Dedifferentiated amniotic fluid mesenchymal stem cell (primary cell): ENCODE results near the gene ADGRD1.
"Not testable (repeated sequence)": the region's sequence is repeated elsewhere in the genome, so short reads cannot be mapped to it uniquely, and the experiment has no call there.

Experiments
- DNase-seq: peaks from one replicate; pipeline ENCODE4 v3.0.0-alpha.2; 2016; ENCODE audit errors: extremely low spot score

The ADGRD1 gene

DNA sequence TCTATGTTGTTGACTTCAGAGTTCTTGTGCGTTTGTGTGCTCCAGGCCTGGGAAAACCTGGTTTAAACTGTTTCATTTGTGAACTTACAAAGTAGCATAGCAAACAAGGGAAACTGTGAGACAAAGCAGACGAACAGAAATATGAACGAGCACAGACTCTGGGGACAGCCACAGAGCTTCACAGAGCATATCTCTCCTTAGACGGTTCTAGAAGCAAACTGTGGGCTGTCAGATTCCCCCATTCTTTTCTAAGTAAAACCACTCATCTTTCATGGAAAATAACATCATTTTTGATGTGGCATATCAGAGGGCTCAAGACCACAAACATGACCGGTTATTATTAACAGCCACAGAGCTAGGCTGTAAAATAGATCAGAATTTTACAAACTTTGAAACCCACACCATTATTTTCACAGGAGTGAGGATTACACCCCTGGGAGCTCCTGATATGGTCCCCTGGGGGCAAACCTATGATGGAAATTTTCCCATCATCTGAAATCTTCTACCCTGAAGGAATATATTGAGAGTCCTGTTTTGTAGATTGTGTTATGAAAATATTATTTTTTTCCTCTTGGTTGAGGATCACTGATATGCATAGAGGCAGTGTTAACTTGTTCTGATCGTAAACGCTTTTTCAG lies 102.0 kb downstream of the ADGRD1 start:
- DNase-seq = no peak

DNA sequence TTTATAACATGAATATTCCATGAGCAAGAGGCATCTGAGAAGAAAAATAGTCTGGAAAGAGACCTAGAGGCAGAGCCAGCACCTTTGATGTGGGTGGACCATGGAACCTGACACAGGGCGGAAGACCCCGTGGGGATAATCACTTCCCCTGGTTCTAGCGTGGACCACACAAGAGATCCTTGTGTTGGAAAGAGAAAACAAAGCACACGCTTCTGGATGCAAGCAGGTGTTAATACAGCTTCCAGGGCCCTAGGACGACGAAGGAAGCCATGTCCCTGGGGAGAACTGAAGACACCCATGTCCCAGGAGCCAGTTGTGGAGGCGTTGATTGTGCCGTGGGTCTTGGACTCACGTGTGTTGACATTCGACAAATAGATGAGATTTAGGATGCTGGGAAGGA lies 102.9 kb downstream of the ADGRD1 start:
- no peak for DNase-seq

DNA sequence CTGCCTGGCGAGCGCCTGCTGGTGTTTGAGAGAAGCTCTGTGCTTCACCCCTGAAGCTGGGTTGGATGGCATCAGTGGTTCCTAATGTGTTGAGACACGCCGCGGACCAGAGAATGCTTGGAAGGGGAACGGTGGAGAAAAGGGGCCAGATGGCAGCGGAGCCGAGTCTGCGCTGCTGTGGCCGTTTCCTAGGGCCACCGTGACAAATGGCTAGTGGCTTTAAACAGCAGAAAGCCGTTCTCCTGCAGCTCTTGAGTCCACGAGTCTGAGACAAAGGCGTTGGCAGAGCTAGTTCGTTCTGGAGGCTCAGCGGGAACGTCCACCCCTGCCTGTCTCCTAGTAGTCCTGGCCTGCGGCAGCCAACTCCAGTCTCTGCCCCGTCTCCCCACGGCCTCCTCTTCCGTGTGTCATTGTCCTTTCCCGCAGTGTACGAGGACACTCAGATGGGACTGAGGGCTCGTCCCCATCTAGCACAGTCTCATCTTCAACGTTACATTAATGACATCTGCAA lies 103.6 kb downstream of the ADGRD1 start:
- no peak for DNase-seq

DNA sequence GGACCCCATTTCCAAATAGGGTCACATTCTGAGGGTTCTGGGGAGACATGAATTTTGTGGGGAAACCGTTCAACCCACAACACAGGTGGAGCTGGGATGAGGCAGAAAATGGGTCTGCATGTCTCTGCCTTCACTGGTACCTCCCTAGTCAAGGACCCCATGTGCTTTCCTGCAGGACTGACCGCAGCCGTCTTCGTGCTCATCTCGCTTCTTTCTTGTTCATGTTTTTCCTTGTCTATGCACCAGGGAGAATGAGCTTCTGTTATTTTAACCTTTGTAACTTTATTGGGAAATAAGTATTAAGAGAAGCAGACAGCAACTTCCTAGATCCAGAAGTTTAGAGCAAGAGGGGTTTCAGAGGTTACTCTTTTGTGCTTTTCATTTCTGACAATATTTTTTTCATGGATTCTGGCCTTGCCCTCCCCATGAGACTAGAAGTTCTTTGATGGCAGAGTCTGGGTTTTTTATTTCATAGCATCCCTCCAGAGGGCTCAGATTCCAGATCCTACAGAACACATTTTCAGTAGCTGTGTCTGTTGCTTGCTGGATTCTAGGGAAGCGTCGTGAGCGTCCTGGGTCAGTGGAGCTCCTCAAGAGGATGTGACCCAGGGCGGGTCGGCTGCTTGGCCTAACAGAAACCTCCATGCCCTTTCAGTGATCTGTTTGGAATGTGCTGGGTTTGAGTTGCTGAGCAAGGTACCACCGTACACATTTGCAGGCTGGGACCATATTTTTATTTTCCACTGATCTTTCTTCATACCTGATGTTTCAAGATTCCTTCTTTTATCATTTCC lies 104.2 kb downstream of the ADGRD1 start:
- no peak for DNase-seq

DNA sequence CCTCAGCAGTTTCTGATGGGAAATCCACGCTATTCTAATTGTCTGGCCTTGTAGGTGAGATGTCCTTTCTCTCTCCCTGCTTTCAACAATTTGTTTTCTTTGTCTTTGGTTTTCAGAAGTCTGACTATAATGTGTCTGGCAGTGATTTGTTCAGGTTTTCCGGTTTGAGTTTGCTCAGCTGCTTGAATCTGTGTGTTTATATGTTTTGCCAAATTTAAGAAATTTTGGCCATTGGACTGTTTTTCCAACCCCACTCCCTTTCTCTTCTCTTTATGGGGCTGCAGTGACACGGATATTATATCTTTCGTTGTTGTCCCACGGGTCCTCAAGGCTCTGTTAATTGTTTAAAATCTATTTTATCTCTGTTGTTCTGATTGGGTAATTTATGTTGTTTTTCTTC lies 105.0 kb downstream of the ADGRD1 start:
- DNase-seq = no peak

DNA sequence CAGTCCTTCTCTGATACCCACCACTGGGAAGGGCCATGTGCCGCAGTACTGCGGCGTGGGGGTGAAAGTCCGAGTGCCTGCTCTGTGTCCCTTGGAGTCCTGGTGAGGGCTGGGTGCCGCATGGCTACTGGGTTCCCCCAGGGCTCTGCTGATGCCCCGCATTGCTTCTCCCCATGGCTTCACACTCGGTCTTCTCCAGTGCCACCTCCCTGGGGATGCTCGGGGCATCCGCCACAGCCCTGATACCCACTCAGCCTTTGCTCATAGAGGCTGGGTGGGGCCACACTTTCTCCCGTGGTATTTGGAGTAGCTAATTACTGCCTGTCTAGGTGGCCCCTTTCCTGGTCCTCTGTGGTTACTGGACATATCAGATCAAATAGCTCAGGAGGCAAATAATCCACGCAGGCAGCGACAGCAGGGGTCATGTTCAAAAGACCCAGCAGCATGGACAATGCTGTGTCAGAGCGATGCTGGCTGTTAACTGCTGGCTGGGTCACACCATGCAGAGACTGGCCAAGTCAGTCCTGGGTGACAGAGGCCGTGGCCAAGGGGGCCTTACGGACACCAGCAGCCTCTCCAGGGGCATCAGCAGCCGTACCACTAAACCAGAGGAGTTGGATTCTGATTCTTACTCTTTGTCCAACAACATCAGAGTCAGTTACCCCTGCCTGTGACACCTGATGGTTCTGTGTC lies 106.5 kb downstream of the ADGRD1 start:
- no peak for DNase-seq

DNA sequence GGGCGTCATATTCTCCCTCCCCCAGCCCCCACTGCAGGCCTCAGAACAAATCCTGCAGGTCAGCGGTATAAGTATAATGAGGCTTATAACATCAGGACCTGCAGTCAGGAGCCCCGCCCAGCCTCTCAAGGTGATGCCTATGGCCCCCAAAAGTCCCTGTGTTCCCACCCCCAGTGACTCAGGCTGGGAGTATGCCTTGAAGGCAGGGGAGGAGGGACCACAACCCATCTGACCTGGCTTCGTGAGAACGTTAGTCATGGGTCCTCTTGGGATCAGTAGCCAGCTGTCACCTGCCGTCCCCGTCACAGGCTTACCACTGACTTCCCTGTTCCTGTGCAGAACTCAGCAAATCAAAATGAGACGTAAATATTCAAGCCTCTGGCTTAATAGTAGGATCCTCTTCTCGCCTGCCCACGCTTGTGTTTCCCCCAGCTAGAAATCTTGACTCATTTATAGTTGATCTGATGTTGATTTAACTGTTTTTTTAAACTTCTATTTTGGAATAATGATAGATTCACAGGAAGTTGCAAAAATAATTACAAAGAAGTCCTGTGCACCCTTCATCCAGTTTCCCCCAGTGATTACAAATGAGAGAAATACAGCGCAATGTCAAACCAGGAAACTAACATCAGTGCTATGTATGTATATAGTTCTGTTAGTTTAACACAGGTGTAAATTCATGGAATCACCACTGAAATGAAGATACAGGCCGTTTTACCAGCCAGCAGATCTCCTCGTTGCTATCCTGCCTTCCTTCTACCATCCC lies 107.5 kb downstream of the ADGRD1 start:
- no peak for DNase-seq

DNA sequence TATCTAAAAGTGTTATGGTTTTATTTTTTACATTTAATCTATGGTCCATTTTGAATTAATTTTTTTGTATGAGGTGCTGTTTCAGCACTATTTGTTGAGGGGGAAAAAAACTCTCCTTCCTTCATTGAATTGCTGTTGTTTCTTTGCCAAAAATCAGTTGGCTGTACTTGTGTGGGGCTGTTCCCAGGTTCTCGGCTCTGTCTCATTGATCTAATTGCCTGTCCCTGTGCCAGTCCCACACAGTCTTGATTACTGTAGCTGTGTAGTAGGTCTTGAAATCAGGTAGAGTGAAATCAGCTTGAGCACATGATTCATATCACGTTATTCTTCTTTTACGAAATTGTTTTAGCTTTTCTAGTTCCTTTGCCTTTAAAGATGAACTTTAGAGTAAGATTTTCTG lies 109.7 kb downstream of the ADGRD1 start:
- no peak for DNase-seq

DNA sequence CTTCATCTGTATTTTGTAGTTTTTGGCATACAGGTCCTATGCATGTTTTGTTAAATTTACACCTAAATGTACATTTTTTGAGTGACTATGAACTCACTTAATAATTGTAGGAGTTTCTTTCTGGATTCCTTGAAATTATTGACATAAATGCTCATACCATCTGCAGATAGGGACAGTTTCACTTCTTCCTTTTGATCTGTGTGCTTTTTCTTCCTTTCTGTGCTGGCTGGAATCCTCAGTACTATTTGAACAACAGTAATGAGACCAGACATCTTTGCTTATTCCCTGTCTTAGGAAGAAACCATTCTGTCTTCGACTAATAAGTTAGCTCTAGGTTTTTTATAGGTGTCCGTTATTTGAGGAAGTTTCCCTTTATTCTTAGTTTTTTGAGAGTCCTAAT lies 110.3 kb downstream of the ADGRD1 start:
- DNase-seq = no peak

DNA sequence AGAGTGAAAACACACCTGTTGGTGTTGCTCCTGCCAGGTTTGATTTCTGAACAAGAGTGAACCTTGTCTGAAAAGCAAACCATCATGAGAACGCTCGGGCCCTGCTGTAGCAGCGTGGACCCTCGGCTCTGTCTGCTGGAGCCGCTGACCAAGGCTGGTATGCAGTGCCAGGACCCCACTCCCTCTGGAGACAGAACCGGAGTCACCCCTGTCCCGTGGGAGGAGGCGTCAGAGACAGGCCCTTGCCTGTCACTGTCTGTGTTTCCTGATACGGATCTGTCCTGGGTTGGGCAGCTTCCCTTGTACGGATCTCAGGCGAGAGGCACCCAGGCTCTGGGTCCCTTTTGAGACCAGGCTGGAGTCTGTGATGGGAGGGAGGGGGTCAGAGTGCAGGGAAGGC lies 111.6 kb downstream of the ADGRD1 start:
- no peak for DNase-seq

DNA sequence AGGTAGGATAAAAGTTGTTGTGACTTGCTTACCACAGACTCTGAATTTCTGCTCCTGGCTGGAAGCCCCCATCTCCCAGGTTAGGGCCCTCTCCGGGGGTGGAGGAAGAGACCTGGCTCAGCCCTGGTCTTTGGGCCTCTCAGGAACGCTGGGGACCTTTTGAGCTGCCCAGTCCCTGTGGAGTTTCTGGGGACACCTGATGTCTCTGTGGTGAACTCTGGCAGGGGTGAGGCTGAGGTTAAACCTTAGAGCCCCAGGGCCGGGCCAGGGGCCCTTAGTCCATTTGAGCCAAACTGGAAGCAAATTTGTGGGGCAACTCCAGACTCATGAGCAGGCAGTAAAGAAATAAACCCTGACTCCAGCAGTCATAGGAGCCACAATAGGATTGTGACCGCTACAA lies 112.1 kb downstream of the ADGRD1 start:
- DNase-seq = no peak

DNA sequence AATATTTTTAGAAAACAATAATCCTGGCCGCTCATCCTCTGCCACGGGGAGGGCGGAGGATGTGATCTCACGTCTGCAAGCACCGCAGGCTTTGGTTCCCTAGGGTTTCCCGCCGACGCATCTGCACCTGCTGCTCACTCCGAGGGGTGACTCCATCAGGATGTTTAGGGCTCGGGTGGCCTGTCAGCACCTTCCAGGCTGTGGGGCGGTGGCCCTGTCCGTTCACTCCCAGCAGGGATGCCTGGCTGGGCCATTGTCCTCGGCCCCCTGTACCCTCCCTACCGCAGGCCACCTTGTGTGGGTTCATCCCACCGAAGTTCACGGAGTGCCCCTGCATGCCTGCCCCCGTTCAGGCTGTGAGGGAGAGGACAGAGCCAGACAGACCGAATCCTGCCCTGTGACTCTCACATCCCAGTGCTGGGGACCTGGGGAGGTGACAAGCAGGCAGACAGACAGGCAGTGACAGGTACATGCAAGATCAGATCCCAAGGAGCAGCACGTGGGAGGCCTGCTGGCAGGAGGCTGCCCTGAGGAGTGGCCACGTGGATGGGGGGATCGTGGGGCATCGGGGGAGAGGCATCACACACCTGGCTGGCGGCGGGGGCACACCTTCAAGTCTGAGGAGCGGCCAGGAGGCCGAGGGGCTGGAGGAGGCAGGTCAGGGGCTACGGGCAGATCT lies 112.6 kb downstream of the ADGRD1 start:
- DNase-seq = no peak

DNA sequence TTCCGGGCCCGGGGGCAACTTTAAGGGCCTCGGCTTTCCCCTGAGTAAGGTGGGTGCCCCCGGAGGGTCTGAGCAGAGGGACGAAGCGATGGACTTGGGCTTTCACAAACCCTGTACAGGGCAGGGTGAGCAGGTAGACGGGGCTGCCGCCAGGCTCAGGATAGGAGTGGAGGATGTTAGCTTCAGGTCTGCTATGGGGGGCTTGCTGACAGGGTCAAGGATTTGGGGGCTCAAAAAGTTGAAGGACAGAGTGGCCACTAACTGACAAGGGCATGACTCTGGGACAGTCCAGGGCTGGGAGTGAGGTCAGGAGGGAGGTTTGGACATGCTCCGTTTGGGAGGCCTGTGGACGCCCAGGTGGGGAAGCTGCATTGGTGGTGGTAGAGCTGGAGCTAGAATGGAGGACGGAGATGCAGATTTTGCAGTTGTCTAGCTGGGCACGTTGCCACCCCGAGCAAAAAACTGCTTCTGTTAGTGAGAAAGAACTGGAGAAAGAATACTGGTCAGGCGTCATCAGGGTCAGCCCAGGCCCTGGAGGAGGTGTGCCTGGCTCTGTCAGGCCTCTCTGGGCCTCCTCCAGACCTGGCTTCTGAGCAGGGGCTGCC lies 113.3 kb downstream of the ADGRD1 start:
- DNase-seq = no peak

DNA sequence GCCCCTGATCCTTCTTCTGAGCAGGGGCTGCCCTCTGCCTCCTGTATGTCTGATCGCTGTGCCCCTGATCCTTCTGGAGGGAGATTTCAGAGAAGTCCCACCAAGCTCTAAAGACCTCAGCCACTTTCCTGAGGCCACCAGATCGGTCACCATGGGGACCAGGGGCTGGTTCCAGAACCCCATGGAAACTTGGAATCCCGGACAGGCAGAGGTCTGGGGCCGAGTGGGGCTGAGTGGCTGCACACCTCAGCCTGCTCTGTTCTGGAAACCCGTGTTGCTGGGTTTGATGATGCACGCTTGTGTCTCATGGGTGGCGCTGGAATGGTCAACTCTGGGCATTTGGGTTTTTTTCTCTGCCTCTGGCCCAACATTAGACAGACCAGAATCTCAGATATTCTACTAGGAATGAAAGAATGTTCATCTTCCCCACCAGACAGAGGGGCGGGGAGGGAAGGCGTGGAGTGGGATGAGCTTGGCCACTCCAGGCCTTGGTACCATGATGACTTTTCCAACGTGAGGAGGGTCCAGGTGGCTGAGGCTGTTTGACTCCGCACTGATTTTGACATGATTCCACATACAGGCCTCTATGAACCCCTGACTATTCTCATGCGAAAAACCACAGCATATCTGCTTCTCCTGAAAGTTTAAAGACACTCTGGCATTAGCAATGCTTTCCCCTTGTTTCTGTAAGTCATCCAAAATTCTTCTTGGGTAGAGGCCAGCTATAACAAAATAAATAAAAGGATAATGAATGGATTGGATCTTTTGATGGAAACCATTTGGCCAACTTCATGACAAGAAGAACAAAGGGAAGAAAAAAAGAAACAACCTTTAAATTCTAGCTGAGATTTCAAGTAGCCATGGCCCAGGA lies 114.5 kb downstream of the ADGRD1 start:
- no peak for DNase-seq

DNA sequence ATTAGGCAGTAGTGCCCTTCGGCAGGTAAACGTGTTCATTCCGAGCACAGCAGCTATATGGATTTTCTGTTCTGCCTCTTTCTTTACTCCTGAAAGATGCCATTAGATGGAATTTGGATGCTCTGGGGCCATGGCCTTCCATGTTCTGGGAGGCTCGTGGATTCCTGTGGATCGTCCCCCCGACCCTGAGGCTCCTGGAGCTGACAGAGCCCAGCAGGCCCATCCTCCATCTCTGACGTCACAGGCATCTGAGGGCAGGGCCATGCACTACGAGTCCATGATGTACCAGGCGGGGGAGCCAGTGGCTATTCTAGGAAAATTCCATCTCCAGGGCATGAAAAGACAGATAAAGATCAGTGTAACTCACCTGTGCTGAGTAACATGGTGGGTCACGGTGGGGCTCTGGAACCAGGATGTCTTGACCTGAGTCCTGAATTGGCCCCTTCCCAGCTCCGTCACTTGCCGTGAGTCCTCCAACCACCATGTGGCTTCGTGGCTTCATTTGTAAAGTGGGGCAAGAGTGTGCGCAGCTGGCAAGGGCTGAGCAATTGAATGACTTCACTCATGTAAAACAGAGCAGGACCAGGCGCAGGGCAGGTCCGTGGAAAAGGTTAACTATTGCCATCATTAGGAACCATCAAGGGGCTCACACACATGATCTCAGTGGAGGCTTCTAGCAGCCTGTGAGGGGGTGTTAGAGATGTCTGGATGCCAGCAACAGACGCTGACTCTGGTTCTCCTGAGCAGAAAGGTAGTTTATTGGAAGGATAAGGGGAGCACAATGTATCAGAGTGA lies 115.4 kb downstream of the ADGRD1 start:
- DNase-seq = not testable (repeated sequence)

DNA sequence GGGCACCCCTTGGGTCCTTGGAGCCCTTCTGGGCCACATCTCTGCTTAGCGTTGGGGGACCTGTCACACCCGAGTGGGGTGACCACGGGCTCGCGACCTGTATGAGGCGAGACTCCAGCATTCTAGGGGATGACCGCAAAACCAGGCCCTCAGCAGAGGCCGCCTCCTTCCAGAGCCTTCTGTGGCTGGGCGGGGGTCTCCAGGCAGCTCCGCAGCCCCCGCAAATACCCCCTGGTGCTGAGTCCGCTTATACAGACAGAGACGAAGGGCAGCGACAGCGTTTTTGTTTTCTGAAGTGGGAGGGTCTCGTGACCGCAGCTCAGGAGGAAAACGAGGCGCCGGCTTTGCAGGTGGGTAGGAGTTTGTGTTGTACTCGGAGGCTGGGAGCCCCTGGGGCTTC lies 116.4 kb downstream of the ADGRD1 start:
- not testable (repeated sequence) for DNase-seq

DNA sequence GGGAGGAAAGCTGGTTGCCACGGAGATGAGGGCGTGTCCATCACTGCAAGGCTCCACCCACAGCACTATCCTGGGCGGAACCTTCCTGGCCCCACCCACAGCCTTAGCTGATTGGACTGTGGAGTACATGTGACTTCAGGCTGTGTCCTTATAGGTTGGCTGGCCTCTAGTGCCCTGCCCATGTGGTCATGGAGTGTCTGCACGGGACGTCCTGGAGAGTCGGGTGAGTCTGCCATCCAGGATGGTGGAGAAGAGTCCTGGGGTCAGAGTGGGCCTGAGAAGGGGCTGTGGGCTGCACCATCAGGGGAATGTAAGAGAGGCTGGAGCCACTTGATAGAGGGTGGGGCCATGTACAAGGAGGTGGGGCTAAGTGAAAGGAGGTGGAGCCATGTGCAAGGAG lies 117.0 kb downstream of the ADGRD1 start:
- not testable (repeated sequence) for DNase-seq

DNA sequence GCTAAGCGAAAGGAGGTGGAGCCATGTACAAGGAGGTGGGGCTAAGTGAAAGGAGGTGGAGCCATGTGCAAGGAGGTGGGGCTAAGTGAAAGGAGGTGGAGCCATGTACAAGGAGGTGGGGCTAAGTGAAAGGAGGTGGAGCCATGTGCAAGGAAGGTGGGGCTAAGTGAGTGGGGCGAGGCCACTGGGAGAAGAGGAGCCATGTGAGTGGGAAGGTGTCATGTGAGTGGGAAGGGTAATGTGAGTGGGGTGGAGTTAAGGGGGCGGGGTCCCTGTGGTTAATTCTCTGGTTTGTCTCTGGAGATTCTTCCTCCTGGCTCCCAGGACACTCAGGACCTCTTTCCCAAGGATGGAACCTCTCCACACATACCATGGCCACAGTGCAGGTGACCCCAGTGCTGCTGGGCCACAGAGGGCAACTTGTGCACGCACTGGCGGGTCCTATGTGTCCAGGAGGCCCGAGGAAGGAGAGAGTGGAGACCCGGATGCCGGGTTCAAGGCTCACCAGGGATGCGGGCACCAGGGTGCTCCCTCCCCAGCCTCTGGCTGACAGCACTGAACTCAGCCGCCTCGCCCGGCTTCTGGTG lies 117.6 kb downstream of the ADGRD1 start:
- not testable (repeated sequence) for DNase-seq

DNA sequence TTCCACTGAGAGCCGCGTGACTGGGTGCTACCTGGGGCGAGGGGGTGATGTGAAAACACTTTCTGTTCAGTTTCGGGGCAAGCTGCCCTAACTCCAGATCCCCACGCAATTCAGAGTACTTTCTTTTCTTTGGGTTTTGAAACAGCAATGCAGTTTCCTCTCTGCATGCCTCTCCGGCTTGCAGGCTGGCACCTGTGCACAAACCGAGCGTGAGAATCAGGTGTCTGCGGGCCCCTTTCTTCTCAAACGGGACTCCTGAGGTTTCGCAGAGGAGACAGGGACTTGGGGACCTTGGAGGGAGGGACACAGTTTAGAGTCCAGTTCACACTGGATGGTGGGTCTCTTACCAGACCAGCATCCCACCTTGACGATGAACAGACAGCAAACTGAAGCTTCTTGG lies 118.2 kb downstream of the ADGRD1 start:
- not testable (repeated sequence) for DNase-seq
